GM21825 (cell line): ENCODE results near the gene MTA1.

Experiments
- ATAC-seq: cut with Tn5 transposase; IDR thresholded peaks from one replicate; pipeline ENCODE4 v1.9.1; 2021; ENCODE audit warnings: mild to moderate bottlenecking, moderate library complexity; ENCODE audit not compliant: unreplicated experiment

The MTA1 gene

GRCh38 chr14:105474483-105475268, 55.0 kb downstream of the MTA1 start, which contains the start of gene CRIP2:
CRIP2 (plus strand) TSS chr14:105474821; CDS start chr14:105474863, 42 bp downstream.
- no peak for ATAC-seq

- ATAC-seq, result no peak
These were observed 55.9 kb downstream of the MTA1 start for GRCh38 chr14:105475269-105476096.

- no peak for ATAC-seq
These were observed 56.6 kb downstream of the MTA1 start for GRCh38 chr14:105476097-105476830.

DNA sequence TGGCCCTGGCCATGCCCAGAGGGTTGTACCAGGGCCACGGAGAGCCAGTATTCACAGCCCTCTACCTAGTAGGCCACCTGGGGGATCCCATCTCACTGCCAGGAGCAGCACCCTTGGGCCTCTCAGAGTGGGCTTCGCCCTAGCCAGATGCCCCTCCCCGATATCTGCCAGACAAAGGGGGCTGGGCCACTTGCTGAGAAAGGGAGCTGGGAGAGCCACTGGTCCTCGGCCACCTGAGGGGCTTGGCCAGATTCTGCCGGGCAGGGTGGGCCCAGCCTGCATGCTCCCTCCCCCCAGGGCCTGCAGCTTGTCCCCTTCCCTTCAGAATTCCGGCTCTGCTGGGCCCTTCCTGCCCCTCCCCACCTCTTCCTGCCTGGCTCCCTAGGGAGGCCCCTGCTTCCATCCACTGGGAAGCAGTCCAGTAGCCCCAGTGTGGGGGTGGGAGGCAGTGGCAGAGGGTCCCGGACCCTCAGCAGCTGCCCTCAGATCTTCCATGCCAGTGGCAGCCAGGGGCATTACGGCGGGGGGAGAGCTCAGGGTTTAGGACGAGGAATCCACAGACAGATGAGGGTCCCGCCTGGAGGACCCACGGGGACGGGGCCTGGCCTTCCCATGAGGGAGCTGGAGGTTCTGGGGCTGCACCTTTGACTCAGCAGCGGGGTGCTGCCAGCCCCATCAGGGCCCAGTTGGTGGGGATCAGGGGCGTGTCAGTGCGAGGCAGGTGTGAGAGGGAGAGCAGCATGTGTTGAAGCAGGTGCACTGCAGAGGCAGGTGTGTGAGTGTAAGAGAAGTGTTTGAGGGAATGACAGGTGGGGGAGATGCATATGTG, 57.4 kb downstream of the MTA1 start:
- no peak for ATAC-seq

- ATAC-seq, result no peak
These were observed 58.2 kb downstream of the MTA1 start for GRCh38 chr14:105477660-105478397.

DNA sequence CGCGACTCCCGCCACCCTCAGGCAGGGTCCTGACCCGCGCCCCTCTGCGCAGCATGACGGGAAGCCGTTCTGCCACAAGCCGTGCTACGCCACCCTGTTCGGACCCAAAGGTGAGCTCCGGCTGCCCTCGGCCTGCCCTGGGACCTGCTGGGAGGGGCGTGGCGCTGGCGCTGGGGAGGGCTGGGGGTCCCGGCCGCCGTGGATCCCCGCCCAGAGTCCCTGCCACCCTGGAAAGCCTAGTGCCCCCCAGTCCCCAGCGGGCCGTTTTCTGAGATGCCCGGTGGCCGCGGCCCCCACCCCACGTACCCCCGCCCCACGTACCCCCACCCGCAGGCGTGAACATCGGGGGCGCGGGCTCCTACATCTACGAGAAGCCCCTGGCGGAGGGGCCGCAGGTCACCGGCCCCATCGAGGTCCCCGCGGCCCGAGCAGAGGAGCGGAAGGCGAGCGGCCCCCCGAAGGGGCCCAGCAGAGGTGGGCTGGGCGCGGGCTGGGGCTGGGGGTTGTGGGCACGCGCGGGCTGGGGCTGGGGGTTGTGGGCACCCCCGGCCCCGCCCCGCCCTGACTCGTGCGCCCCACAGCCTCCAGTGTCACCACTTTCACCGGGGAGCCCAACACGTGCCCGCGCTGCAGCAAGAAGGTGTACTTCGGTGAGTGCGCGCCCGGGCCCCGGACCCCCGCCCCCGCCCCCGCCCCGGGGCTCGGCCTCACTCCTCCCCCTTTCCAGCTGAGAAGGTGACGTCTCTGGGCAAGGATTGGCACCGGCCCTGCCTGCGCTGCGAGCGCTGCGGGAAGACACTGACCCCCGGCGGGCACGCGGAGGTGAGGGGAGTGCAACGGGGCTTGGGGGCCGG, 59.0 kb downstream of the MTA1 start:
- no peak for ATAC-seq

DNA sequence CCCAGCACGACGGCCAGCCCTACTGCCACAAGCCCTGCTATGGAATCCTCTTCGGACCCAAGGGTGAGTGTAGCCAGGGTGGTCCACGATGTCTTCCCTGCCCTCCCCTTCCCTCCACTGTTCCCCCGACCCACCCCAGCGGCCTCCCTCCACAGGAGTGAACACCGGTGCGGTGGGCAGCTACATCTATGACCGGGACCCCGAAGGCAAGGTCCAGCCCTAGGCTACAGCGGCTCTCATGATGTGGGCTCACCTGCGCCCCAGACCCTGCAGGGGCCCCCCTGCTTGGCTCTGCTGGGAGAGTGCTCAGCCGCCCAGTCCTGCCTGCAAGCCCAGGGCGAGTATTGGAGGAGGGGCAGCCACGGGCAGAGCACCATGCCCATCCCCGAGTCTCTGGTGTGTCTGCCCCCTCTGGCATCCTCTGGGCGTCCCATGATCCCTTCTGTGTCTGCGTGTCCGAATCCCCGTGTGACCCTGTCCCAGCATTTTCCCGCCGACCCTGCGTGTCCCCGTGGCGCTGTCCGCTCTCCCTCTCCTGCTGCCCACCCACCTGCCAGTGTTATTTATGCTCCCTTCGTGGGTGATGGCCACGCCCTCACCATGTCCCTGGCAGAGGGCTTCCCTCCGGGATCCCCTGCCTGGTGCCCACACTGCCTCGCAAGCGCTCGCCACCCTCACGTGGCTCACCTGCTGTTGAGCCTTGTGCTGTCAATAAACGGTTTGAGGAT, 60.0 kb downstream of the MTA1 start:
- no peak for ATAC-seq

GRCh38 chr14:105480199-105480746, 60.6 kb downstream of the MTA1 start:
- no peak for ATAC-seq

DNA sequence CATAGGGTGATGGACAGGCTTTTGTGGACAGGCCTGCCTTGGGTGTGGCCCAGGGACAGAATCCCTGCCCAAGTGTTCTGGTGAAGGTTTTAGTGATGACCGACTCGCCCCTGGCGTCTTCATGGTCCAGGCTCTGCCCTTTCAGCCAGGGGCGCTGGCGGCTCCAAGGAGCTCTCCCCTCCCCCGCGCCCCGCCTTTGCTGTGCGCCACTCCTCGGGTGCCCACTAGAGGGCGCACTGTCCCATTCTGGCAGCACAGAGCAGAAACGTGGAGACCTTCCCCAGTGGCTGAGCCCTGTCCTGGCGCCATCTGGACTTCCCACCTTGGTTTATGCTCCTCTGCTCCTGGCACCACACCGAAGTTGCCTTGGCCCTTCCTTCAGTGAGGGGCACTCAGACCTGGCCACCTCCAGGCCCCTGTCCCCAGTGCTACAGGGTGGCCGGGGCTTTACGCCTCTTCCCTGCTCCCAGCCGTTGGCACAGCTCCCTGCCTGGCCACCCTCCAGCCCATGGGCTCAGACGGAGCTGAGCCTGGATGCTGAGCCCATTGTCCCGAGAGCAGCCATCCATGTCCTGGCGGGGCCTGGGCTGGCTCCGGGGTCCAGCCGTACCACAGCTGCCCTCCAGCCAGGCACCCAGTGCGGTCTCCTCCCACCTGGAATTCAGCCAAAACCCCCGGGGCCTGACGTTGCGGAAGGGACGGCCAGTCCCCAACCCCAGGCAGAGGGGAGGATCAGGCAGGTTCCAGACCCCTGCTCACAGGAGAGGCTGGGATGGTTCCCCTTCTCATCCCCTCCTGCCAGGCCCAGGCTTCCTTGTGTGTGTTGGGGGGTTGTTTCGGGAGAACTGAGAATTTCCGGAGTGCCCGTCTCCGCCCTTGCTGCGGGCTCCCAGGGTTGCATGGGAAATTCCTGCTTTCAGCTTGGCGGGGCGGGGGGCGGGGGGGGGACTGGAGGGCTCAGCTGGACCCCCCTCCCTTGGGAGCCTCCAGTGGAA, 61.5 kb downstream of the MTA1 start:
- ATAC-seq, result peak; percentile 45

- ATAC-seq, result peak; percentile 40
These were observed 62.3 kb downstream of the MTA1 start for GRCh38 chr14:105481886-105482457.

DNA sequence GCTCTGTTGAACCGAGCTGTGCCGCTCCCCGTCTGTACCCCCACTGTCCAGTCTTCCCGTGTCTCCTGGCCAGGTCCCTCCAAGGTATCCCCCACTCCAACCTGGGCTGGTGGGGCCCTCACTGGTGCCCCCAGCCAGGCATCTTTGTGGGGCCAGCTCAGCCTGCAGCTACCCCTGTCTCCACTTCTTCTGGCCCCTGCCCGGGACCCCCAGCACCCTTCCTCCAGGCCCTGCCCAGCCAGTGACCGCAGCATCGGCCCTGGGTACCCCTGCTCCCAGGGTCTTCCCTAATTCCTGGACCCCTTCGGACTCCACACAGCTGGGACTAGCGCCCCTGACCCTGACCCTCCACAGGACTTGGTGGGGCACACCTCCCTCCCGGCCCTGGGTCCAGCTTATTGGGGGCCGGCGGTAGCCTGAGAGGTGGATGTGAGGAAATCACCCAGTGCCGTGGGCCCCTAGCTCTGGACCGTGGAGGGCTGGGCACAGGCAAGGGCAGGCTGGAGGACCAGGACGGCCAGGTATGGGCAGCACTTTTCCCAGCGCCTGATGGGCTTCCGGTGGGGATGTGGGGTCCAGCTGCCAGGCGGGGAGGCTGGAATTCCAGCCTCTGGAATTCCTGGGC, 63.0 kb downstream of the MTA1 start:
- ATAC-seq, result no peak

DNA sequence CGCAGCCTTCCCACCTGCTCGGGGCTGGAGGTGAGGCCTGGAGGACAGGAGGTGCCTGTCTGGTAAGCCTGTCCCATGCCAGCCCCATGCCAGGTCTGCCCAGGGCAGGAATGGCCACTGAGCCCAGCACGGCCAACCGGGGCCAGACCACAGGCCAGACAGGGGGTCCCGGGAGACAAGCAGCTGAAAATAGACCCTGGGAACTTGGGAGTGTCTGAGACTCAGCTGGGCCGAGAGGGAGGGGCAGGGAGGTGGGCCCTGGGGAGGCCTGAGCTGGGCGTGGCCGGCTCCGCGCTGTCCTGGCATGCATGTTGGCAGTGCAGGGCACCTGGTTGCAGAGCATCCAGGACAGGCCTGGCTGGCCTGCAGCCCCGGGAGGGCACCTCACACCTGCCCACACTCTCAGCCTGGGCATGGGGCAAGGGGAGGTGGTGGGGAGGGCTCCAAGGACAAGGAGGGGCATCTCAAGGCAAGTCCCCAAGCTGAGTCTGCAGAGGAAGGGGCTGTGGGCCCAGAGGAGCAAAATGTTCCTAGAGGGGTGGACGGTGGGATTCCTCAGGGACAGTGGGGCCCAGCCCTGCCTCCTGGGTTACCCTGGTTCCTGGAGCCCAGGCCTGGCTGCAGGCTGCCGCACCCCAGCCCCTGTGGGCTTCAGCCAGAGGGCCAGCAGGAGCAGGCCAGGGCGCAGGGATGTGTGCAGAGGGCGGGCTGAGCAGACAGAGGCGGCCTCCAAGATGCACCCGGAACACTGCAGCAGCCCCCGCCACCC, 63.9 kb downstream of the MTA1 start:
- no peak for ATAC-seq

DNA sequence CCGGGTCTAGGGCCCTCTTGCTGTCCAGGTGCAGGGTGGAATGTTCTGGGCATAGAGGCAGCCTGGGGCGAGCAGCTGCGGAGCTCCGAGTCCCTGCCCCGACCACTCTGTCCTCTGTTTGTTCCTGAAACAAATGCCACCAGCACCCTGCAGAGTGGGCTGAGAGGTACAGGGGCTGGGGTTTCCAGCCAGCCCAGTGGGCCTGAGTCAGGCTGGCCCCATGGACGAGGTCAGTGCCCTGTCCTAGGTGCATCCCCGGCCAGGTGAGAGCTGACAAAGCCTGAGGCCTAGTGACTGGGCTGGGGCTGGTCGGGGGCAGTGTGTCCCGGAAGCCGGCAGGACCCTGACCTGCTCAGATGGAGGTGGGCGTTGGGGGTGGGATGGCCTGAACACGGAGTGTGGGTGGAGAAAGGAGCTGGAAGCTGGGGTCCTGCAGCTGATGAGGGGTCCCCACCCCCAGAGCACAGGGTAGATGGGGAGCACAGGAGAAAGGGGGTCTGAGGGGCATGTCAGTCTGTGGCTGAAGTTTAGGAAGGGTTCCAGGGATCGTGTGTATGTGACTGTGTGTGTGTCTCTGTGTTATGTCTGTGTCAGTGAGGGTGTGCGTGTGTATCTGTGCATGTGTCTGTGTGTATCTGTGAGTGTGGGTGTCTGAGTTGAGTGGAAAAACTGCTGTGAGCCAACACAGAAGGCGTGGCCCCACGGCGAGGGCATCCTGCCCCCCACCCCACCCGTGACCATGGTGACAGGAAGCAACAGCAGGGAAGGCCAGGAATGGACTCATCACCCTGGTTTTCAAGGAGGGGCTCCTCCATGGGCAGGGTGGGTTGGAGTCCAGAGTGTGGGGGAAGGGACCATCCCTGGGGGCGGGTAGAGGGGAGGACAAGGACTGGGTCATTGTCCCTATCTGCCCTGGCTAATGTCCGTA, 64.7 kb downstream of the MTA1 start:
- no peak for ATAC-seq

- no peak for ATAC-seq
These were observed 65.4 kb downstream of the MTA1 start for GRCh38 chr14:105484997-105485393.
